Endothelial cell of umbilical vein (primary cell): ENCODE results near the gene USP30. TPM values are rescaled to one million over a fixed set of nuclear protein-coding genes. Genes with fewer than 3 reads are reported as not detected.
A peak's percentile ranks its signal among the peaks of the same experiment; 100 is the strongest.

ENCODE experiments used
- BruUV-seq: library from RNA; stranded (reverse); fragments of 400-500 nt; replicated peaks from 2 replicates; lab custom pipeline; 2021; lab: Mats Ljungman, UMichigan
- CTCF ChIA-PET: fragments of 300-600, 350-600 bp; sonication (Branson Sonifier 250); formaldehyde crosslinking; loops from one replicate; lab custom pipeline; 2021; ENCODE audit warnings: antibody characterized with exemption, inconsistent platforms; lab: Charles Lee
- POLR2A ChIA-PET: fragments of 300-600, 350-600 bp; sonication (Branson Sonifier 250); formaldehyde crosslinking; loops from one replicate; lab custom pipeline; 2021; ENCODE audit warnings: antibody characterized with exemption, inconsistent platforms; lab: Charles Lee
- DNase-seq: peaks from one replicate; pipeline ENCODE4 v3.0.0-alpha.2; 2011; ENCODE audit warnings: low read depth, low spot score
- FAIRE-seq: peaks from 2 replicates; lab custom pipeline; 2011; peaks lifted over from hg19 to GRCh38; lab: Jason Lieb, UNC
- H2AFZ ChIP-seq: 2 replicates; pipeline ENCODE4 v1.6.0; 2012; ENCODE audit warnings: low read depth, low read length, control low read depth, inconsistent platforms
- H3K27ac ChIP-seq: 2 replicates; pipeline ENCODE4 v1.5.1; 2011; ENCODE audit warnings: low read depth, mild to moderate bottlenecking, control low read depth, low read length, moderate library complexity; ENCODE audit not compliant: insufficient read depth
- H3K27me3 ChIP-seq, 2 experiments: 2 replicates each; pipeline versions ENCODE4 v1.6.0 to v1.6.1; 2011; ENCODE audit warnings: low read length in 2 of 2, mixed read lengths in 1 of 2; ENCODE audit not compliant: control insufficient read depth in 2 of 2, insufficient read depth in 2 of 2
- H3K36me3 ChIP-seq, 2 experiments: 2 replicates in 1 of 2; 3 replicates in 1 of 2; pipeline ENCODE4 v1.5.1; 2011; ENCODE audit warnings: low read length in 2 of 2, mild to moderate bottlenecking in 1 of 2, moderate library complexity in 1 of 2; ENCODE audit not compliant: control insufficient read depth in 2 of 2, insufficient read depth in 2 of 2; ENCODE audit errors: extremely low read depth in 1 of 2
- H3K4me1 ChIP-seq: 3 replicates; pipeline ENCODE4 v1.5.1; 2011; ENCODE audit warnings: mild to moderate bottlenecking, low read length; ENCODE audit not compliant: control insufficient read depth, insufficient read depth; ENCODE audit errors: extremely low read depth
- H3K4me2 ChIP-seq: 2 replicates; pipeline ENCODE4 v1.6.1; 2011; ENCODE audit warnings: low read length, control low read depth, mixed read lengths; ENCODE audit not compliant: insufficient read depth
- H3K4me3 ChIP-seq, 3 experiments: fragments of 200-600 bp in 1 of 3; sonication (generic), shearing (Covaris generic) in 1 of 3; replicated peaks in 1 of 3; 2 replicates each; pipeline ENCODE4 v1.5.1; 2011 to 2016; ENCODE audit warnings: control low read depth in 3 of 3, low read length in 3 of 3, mild to moderate bottlenecking in 2 of 3, inconsistent platforms in 1 of 3, low read depth in 1 of 3, moderate library complexity in 1 of 3; ENCODE audit not compliant: insufficient read depth in 1 of 3
- H3K79me2 ChIP-seq: 2 replicates; pipeline ENCODE4 v1.6.0; 2012; ENCODE audit warnings: low read length, inconsistent platforms; ENCODE audit not compliant: control insufficient read depth, insufficient read depth
- H3K9ac ChIP-seq: replicated peaks from 2 replicates; pipeline ENCODE3; 2011; ENCODE audit warnings: low read length, control low read depth; ENCODE audit not compliant: insufficient read depth; ENCODE audit errors: extremely low read depth
- H3K9me1 ChIP-seq: replicated peaks from 3 replicates; pipeline ENCODE4 v1.6.0; 2011; ENCODE audit warnings: mild to moderate bottlenecking, low read length; ENCODE audit not compliant: control insufficient read depth, insufficient read depth; ENCODE audit errors: extremely low read depth
- H3K9me3 ChIP-seq: replicated peaks from 2 replicates; pipeline ENCODE4 v1.5.1; 2012; ENCODE audit warnings: low read length, inconsistent platforms; ENCODE audit not compliant: control insufficient read depth, insufficient read depth
- H4K20me1 ChIP-seq: replicated peaks from 2 replicates; pipeline ENCODE3; 2011; ENCODE audit warnings: mild to moderate bottlenecking, low read length; ENCODE audit not compliant: control insufficient read depth, insufficient read depth; ENCODE audit errors: extremely low read depth
- EZH2 ChIP-seq: IDR thresholded peaks from 2 replicates; pipeline ENCODE4 v1.6.1; 2012; ENCODE audit warnings: borderline replicate concordance, low read depth, mild to moderate bottlenecking, moderate library complexity, low read length, inconsistent platforms; ENCODE audit not compliant: severe bottlenecking
- FOS ChIP-seq: IDR thresholded peaks from 2 replicates; pipeline ENCODE4 v1.6.1; 2011; ENCODE audit warnings: mild to moderate bottlenecking, low read length, moderate library complexity, borderline replicate concordance; ENCODE audit not compliant: insufficient read depth
- JUN ChIP-seq: IDR thresholded peaks from 2 replicates; pipeline ENCODE4 v1.6.1; 2011; ENCODE audit warnings: borderline replicate concordance, low read depth; ENCODE audit not compliant: insufficient read length, insufficient read depth
- MYC ChIP-seq: IDR thresholded peaks from one replicate; pipeline ENCODE4 v1.6.1; 2011; ENCODE audit warnings: mild to moderate bottlenecking, low read depth, low read length
- POLR2A ChIP-seq: IDR thresholded peaks from 2 replicates; pipeline ENCODE4 v1.6.1; 2012; ENCODE audit warnings: low read depth, mild to moderate bottlenecking, control low read depth, low read length
- POLR2AphosphoS5 ChIP-seq: IDR thresholded peaks from 2 replicates; pipeline ENCODE4 v1.6.1; 2012; ENCODE audit warnings: low read depth, mild to moderate bottlenecking, control low read depth, low read length, moderate library complexity; ENCODE audit not compliant: insufficient read depth
- dilution Hi-C: fragments of 300-500 bp; cut with MboI; formaldehyde crosslinking; loops from one replicate; pipeline ENCODE4 v1.15.0; 2019; ENCODE audit warnings: low sequenced_read_pairs; ENCODE audit not compliant: extremely low pct_ligation_motif_present
- intact Hi-C: fragments of 100-400 bp; cut with micrococcal nuclease; formaldehyde crosslinking; loops from one replicate; pipeline ENCODE4 v1.10.0; 2022
- polyA plus RNA-seq, 4 experiments: library from polyadenylated mRNA; depleted of rRNA in 3 of 4; stranded (reverse) in 3 of 4; unstranded in 1 of 4; fragments of >200 nt; gene quantifications; 2 replicates each; pipeline versions ENCODE4 v1.2.1 to v1.2.3, GENCODE V29; 2011 to 2012; ENCODE audit warnings: missing spikeins in 1 of 4
- small RNA-seq: library from RNA; depleted of rRNA; stranded (forward); fragments of <200 nt; gene quantifications from one replicate; pipeline ENCODE3, GENCODE V24; 2012; ENCODE audit warnings: low replicate concordance, low read depth; ENCODE audit not compliant: insufficient read depth, insufficient read length
- total RNA-seq: library from RNA; stranded (reverse); gene quantifications from 2 replicates; pipeline ENCODE4 v1.2.3, GENCODE V29; 2021
- TF ChIP-seq, protein P1 (sequence below): IDR thresholded peaks from 2 replicates; pipeline ENCODE4 v1.6.1; 2011; ENCODE audit not compliant: insufficient read depth, insufficient read length
- TF ChIP-seq, protein P2 (sequence below), 2 donors: IDR thresholded peaks; 1 replicate in 1 of 2; 2 replicates in 1 of 2; pipeline ENCODE4 v1.5.1; 2011; ENCODE audit warnings: low read length in 2 of 2, mild to moderate bottlenecking in 2 of 2, moderate library complexity in 2 of 2, control low read depth in 1 of 2, inconsistent platforms in 1 of 2, low read depth in 1 of 2; ENCODE audit not compliant: insufficient read depth in 1 of 2; ENCODE audit errors: extremely low read depth in 1 of 2

USP30 gene
- total and polyA plus RNA-seq, 2 donors (not counting 3 experiments of a cell fraction or from before 2014, with no cell fraction given) = 14.2 to 24.3 TPM

DNA sequence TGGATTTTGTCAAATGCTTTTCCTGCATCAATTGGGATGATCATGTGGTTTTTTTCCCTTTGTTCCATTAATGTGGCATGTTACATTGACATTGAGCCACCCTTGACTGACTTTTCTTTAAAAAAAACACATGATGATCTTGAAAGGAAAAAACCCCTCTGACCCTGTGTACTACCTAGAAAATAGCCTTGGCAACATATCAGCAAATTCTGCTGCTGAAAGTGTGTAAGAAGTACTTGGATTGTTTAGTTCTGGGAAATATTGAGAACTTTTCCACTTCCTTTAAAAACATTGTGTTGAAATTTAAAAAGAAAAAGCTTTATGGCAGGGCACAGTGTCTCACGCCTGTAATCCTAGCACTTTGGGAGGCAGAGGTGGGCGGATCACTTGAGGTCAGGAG, 84.7 kb downstream of the USP30 start:
- CTCF ChIA-PET = interaction anchor here (1.4 to 2.0 kb wide), 2 partner anchors 9 to 25 kb away, joined by 7 to 9 read pairs; no protein-coding TSS in a partner anchor
- FAIRE-seq (no peak), DNase-seq (peak; percentile 6)
- Histone ChIP-seq H3K79me2 (no peaks in the 10 kb centered on the region), H3K4me2 (no peak overlapping the region), H3K4me3 (no peak overlapping the region), H3K9me3 (no peaks in the 10 kb centered on the region), H3K9me1 (no peaks in the 10 kb centered on the region), H2AFZ (no peak overlapping the region), H3K27ac (no peak overlapping the region), H3K9ac (no peak overlapping the region), H3K4me1 (no peaks in the 10 kb centered on the region), H3K36me3 (no peaks in the 10 kb centered on the region), H4K20me1 (no peaks in the 10 kb centered on the region), H3K27me3 (no peaks in the 10 kb centered on the region)
- intact Hi-C loops = no loop called here
- TF ChIP-seq MYC (no peak), JUN (no peak), POLR2A (no peak), EZH2 (no peak), POLR2AphosphoS5 (no peak), FOS (no peak)
- TF ChIP-seq, protein P1, sequence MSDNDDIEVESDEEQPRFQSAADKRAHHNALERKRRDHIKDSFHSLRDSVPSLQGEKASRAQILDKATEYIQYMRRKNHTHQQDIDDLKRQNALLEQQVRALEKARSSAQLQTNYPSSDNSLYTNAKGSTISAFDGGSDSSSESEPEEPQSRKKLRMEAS = no peak
- TF ChIP-seq, protein P2, sequence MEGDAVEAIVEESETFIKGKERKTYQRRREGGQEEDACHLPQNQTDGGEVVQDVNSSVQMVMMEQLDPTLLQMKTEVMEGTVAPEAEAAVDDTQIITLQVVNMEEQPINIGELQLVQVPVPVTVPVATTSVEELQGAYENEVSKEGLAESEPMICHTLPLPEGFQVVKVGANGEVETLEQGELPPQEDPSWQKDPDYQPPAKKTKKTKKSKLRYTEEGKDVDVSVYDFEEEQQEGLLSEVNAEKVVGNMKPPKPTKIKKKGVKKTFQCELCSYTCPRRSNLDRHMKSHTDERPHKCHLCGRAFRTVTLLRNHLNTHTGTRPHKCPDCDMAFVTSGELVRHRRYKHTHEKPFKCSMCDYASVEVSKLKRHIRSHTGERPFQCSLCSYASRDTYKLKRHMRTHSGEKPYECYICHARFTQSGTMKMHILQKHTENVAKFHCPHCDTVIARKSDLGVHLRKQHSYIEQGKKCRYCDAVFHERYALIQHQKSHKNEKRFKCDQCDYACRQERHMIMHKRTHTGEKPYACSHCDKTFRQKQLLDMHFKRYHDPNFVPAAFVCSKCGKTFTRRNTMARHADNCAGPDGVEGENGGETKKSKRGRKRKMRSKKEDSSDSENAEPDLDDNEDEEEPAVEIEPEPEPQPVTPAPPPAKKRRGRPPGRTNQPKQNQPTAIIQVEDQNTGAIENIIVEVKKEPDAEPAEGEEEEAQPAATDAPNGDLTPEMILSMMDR (IDR thresholded peaks at IDR 0.05; ENCODE audit: extremely low read depth in 1 of 2, insufficient read depth in 1 of 2, low read depth in 1 of 2, low read length in 2 of 2) = no peak
- no TSS peak for BruUV-seq
- dilution Hi-C loops = no loop called here
- POLR2A ChIA-PET = no interaction called here

Small RNA genes within 50 kb of the gene (small RNA-seq; reads per million reads assigned to genes)
- gene AC190387.1 (not detected), gene RNA5SP372 (not detected)

Other genes with a start within 250 kb of the USP30 start
- gene SSH1, start 195.0 kb upstream of the USP30 start, total RNA-seq = 57.5 and 71.4 TPM in 2 replicates
- 20.2 and 20.6 TPM in 2 replicates for gene SSH1, start 195.0 kb upstream of the USP30 start, polyA plus RNA-seq
- gene DAO, start 172.5 kb upstream of the USP30 start, total RNA-seq = not detected in 2 replicates
- not detected in 2 replicates for gene DAO, start 172.5 kb upstream of the USP30 start, polyA plus RNA-seq
- not detected in 2 replicates for gene SVOP, start 31.5 kb upstream of the USP30 start, total RNA-seq
- gene SVOP, start 31.5 kb upstream of the USP30 start, polyA plus RNA-seq = not detected in 2 replicates
- 5.4 TPM in 2 replicates for gene ALKBH2, start 40.9 kb downstream of the USP30 start, total RNA-seq
- 5.9 and 7.3 TPM in 2 replicates for gene ALKBH2, start 40.9 kb downstream of the USP30 start, polyA plus RNA-seq
- 45.4 and 46.7 TPM in 2 replicates for gene UNG, start 45.0 kb downstream of the USP30 start, total RNA-seq
- 17.1 and 21.5 TPM in 2 replicates for gene UNG, start 45.0 kb downstream of the USP30 start, polyA plus RNA-seq
- 3.9 and 5.7 TPM in 2 replicates for gene ACACB, start 64.0 kb downstream of the USP30 start, total RNA-seq
- 0.72 and 1.3 TPM in 2 replicates for gene ACACB, start 64.0 kb downstream of the USP30 start, polyA plus RNA-seq